Regular cardiac myocyte (primary cell): ENCODE data around the gene LNX2. TPM values are rescaled to one million over a fixed set of nuclear protein-coding genes. Genes with fewer than 3 reads are reported as not detected.

Source experiments
- total RNA-seq: library from RNA; depleted of rRNA; stranded (reverse); fragments of >200 nt; gene quantifications from 2 replicates; pipeline ENCODE4 v1.2.3, GENCODE V29; 2014

The LNX2 gene
- total RNA-seq, result 6.8 and 7.1 TPM in 2 replicates

DNA sequence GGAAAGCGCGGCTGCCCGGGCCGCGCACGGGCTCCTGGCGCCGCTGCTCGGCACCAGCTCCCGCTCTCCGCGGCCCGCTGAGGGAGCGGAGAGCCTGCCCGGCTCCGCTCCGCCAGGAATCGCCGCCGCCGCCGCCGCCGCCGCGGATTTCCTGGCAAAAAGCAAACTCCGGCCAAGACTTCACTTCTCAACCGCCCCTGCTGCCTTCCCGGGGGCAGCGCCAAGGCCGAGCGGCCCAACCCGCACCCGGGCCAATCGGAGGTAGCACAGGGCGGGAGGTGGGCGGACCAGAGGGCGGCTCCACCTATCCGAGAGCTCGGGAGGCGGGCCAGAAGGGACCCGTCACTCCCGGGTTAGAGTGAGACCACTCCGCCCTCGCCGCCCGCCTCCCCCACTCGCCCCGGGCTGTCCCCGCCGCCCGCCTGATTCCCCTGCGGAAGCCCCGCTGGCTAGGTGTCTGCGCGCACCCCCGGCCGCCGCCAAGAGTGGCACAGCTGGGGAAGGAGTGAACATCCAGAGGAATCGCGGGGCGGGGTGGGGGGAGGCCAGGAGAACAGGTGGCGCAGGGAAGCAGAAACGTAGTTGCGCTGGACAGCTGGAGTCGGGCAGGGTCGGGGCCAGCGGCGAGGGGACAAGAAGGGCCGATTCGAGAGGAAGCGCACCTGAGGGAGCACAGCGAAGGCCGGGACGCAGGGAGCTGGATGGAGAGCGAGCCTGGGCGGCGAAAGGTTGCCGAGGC lies at the start of gene LNX2:
Gene LNX2, minus strand, starts transcription at position 153 of the 739 bp plus-strand sequence. CDS start 38,826 bp downstream, outside the sequence.

DNA sequence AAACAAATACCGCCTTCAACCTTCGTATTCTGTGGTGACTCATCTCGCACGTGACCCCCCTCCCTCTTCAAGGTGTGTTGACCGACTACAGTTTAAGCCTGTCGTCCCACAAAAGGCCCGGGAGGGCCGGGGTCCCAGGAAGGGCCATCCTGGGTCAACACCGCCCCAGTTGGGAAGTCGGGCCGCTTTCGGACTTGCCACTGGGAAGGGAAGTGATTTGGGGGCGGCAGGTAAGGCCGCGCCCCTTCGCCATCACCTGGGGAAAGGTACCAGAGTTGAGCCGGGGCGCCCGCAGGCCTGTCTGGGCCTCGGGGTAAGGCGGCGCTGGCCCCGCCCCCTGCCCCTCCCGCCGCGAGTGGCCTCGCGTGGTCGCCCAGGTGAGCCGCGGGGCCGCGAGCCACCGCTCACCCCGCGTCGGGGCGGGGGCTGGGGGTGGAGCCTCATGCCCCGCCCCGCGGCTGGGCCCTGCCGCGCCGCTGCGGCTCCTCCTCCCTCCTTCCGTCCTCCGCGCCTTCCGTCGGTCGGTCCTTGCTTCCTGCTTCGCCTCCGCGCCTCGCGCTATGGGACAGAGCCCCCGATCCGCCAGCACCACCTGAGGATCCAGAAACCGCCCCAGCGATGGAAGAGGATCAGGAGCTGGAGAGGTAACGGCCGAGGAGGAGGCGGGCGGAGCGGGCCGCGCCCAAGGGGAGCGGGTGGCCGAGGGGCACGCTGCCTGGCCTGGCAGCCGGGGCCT lies 1.2 kb upstream of the LNX2 start, which contains the start of gene POLR1D:
Gene POLR1D, plus strand, starts transcription at position 527 of the 736 bp plus-strand sequence. Its CDS starts 92 bp downstream, at position 619.

Other genes starting within 250 kb of the LNX2 start
- 95.6 and 187 TPM in 2 replicates for gene GTF3A, start 195.9 kb downstream of the LNX2 start, total RNA-seq
- 60.3 and 70.5 TPM in 2 replicates for gene MTIF3, start 170.0 kb downstream of the LNX2 start, total RNA-seq
- 65.2 and 67.9 TPM in 2 replicates for gene POLR1D, start 1.4 kb upstream of the LNX2 start, total RNA-seq
- gene GSX1, start 172.0 kb upstream of the LNX2 start, total RNA-seq, result not detected in 2 replicates